Measurements from ENCODE around the gene ZNF331. TPM values are rescaled to one million over a fixed set of nuclear protein-coding genes. Genes with fewer than 3 reads are reported as not detected.
A peak's percentile ranks its signal among the peaks of the same experiment; 100 is the strongest.
"Not testable (repeated sequence)": the region's sequence is repeated elsewhere in the genome, so short reads cannot be mapped to it uniquely, and the experiment has no call there.

The ZNF331 gene
- 6.0 TPM for polyA plus RNA-seq (2012; ENCODE audit: insufficient read depth, insufficient read length)

GRCh38 chr19:53537521-53538377 lies at the start of gene ZNF331:
TSS of gene ZNF331 (plus strand) at chr19:53538145. CDS start at chr19:53569377, 31,232 bp downstream.
- peak within 1 kb of the TSS; percentile 65 for H3K4me3 ChIP-seq (ENCODE audit: low read length)
- peak; percentile 64 for DNase-seq (ENCODE audit: low read depth, low spot score)

- no peak for DNase-seq (ENCODE audit: low read depth, low spot score)
- no peak overlapping the region for H3K4me3 ChIP-seq (ENCODE audit: low read length)
These were observed 45.8 kb upstream of the ZNF331 start for GRCh38 chr19:53492153-53492552.

- not testable (repeated sequence) for DNase-seq (ENCODE audit: low read depth, low spot score); H3K4me3 ChIP-seq (ENCODE audit: low read length)
These were observed 40.5 kb upstream of the ZNF331 start for GRCh38 chr19:53497311-53498023.

- not testable (repeated sequence) for DNase-seq (ENCODE audit: low read depth, low spot score); H3K4me3 ChIP-seq (ENCODE audit: low read length)
These were observed 39.9 kb upstream of the ZNF331 start for GRCh38 chr19:53498024-53498395.

GRCh38 chr19:53503151-53503550 lies 34.8 kb upstream of the ZNF331 start:
- H3K4me3 ChIP-seq (ENCODE audit: low read length); DNase-seq (ENCODE audit: low read depth, low spot score): not testable (repeated sequence)

GRCh38 chr19:53503671-53504364 lies 34.1 kb upstream of the ZNF331 start:
- DNase-seq (ENCODE audit: low read depth, low spot score); H3K4me3 ChIP-seq (ENCODE audit: low read length): not testable (repeated sequence)

- not testable (repeated sequence) for H3K4me3 ChIP-seq (ENCODE audit: low read length); DNase-seq (ENCODE audit: low read depth, low spot score)
These were observed 33.6 kb upstream of the ZNF331 start for GRCh38 chr19:53504365-53504703.

- no peak for DNase-seq (ENCODE audit: low read depth, low spot score)
- H3K4me3 ChIP-seq (ENCODE audit: low read length), result no peak overlapping the region
These were observed 33.1 kb upstream of the ZNF331 start for GRCh38 chr19:53504885-53505284.

GRCh38 chr19:53506728-53507127 lies 31.2 kb upstream of the ZNF331 start:
- no peak for DNase-seq (ENCODE audit: low read depth, low spot score)
- no peak overlapping the region for H3K4me3 ChIP-seq (ENCODE audit: low read length)

- no peak for DNase-seq (ENCODE audit: low read depth, low spot score)
These were observed 30.2 kb upstream of the ZNF331 start for GRCh38 chr19:53507523-53508442.

GRCh38 chr19:53509443-53509842 lies 28.5 kb upstream of the ZNF331 start:
- H3K4me3 ChIP-seq (ENCODE audit: low read length), result no peak overlapping the region
- no peak for DNase-seq (ENCODE audit: low read depth, low spot score)

More at GRCh38 chr19:53507523-53508442, 30.2 kb upstream of the ZNF331 start:
- H3K4me3 ChIP-seq (ENCODE audit: low read length), result no peak overlapping the region

GRCh38 chr19:53509845-53510244 lies 28.1 kb upstream of the ZNF331 start:
- no peak for DNase-seq (ENCODE audit: low read depth, low spot score)
- H3K4me3 ChIP-seq (ENCODE audit: low read length), result no peak overlapping the region

GRCh38 chr19:53511357-53511756 lies 26.6 kb upstream of the ZNF331 start:
- no peak overlapping the region for H3K4me3 ChIP-seq (ENCODE audit: low read length)
- DNase-seq (ENCODE audit: low read depth, low spot score), result no peak

GRCh38 chr19:53511933-53512374 lies 26.0 kb upstream of the ZNF331 start:
- DNase-seq (ENCODE audit: low read depth, low spot score), result no peak
- no peak overlapping the region for H3K4me3 ChIP-seq (ENCODE audit: low read length)

GRCh38 chr19:53515047-53515446 lies 22.9 kb upstream of the ZNF331 start:
- not testable (repeated sequence) for H3K4me3 ChIP-seq (ENCODE audit: low read length); DNase-seq (ENCODE audit: low read depth, low spot score)

- H3K4me3 ChIP-seq (ENCODE audit: low read length), result no peak overlapping the region
- DNase-seq (ENCODE audit: low read depth, low spot score), result peak; percentile 62
These were observed 20.7 kb upstream of the ZNF331 start for GRCh38 chr19:53517114-53517741.

- no peak for DNase-seq (ENCODE audit: low read depth, low spot score)
- H3K4me3 ChIP-seq (ENCODE audit: low read length), result no peak overlapping the region
These were observed 19.8 kb upstream of the ZNF331 start for GRCh38 chr19:53518121-53518520.

GRCh38 chr19:53518716-53519115 lies 19.2 kb upstream of the ZNF331 start:
- no peak overlapping the region for H3K4me3 ChIP-seq (ENCODE audit: low read length)

More at GRCh38 chr19:53518716-53519115, 19.2 kb upstream of the ZNF331 start:
- no peak for DNase-seq (ENCODE audit: low read depth, low spot score)

Measured in Jurkat, Clone E6-1 (cell line).